Measurements from ENCODE around the gene CACNG4. TPM values are rescaled to one million over a fixed set of nuclear protein-coding genes. Genes with fewer than 3 reads are reported as not detected.
A peak's percentile ranks its signal among the peaks of the same experiment; 100 is the strongest.

CACNG4 gene
- total and polyA plus RNA-seq, 2 of the 4 experiments (the other 2 are of a cell fraction), result under 0.01 to 0.53 TPM

DNA sequence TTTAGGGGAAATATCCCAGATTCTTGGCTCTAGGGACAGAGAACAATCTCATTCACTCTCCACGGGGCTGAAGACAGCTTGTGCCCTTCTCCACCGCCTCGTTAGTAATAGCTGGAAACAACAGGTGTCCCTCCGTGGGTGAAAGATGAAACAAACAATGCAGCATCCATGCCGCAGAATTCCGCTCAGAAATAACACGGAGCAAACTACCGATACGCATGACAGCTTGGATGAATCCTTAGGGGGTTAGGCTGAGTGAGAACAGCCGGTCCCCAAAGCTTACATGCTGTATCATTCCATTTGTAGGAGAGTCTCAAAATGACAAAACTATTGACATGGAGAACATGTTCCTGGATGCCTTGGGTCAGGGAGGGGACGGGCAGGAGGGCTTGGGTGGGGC lies 50.5 kb downstream of the CACNG4 start:
- no peak for TF ChIP-seq POLR2A (IDR thresholded peaks at IDR 0.05; ENCODE audit: low read depth, low read length)
- TF ChIP-seq MAFK (IDR thresholded peaks at IDR 0.05; ENCODE audit: low read depth, low read length), result no peak
- TF ChIP-seq MXI1 (IDR thresholded peaks at IDR 0.05; ENCODE audit: borderline replicate concordance, low read depth, low read length), result no peak
- no peak for TF ChIP-seq BHLHE40 (IDR thresholded peaks at IDR 0.05; ENCODE audit: low read depth, low read length)
- TF ChIP-seq RAD21 (IDR thresholded peaks at IDR 0.05; ENCODE audit: low read length), result no peak
- Histone ChIP-seq H3K4me1 (ENCODE audit: control insufficient read depth, insufficient read depth, low read length) (no peaks in the 10 kb centered on the region), H3K36me3 (ENCODE audit: control insufficient read depth, insufficient read depth, low read length) (no peaks in the 10 kb centered on the region), H3K27ac (ENCODE audit: insufficient read depth, low read length) (no peak overlapping the region), H4K91ac (ENCODE audit: insufficient read depth, low read depth, low read length) (no peak overlapping the region), H2BK20ac (ENCODE audit: low read depth, low read length) (no peak overlapping the region), H3K9me1 (ENCODE audit: insufficient read depth, low read length) (no peaks in the 10 kb centered on the region), H3K4ac (ENCODE audit: low read depth, low read length) (no peak overlapping the region), H3K18ac (ENCODE audit: low read depth, low read length) (no peak overlapping the region), H3K4me3 (ENCODE audit: insufficient read depth, low read depth, low read length) (no peak overlapping the region), H2BK120ac (ENCODE audit: low read depth, low read length) (no peak overlapping the region), H4K20me1 (ENCODE audit: insufficient read depth, low read length) (no peaks in the 10 kb centered on the region), H2AK5ac (ENCODE audit: low read depth, low read length) (no peak overlapping the region), H2AFZ (replicated peaks; ENCODE audit: low read length, poor library complexity) (no peak overlapping the region), H3K79me1 (ENCODE audit: low read depth in 1 of 2, low read length in 2 of 2) (no peaks in the 10 kb centered on the region), H3K14ac (replicated peaks; ENCODE audit: low read depth, low read length) (no peak overlapping the region), H3K56ac (ENCODE audit: extremely low read depth, insufficient read depth, low read length) (no peak overlapping the region), H2BK5ac (ENCODE audit: low read depth, low read length, poor library complexity, severe bottlenecking) (no peak overlapping the region), H2BK15ac (ENCODE audit: low read depth, low read length) (no peak overlapping the region), H2AK9ac (replicated peaks; ENCODE audit: low read depth, low read length, poor library complexity) (peak overlapping the region; percentile 9), H3K9ac (ENCODE audit: low read depth, low read length) (no peak overlapping the region), H3K4me2 (ENCODE audit: low read depth, low read length) (no peak overlapping the region), H3K27me3 (ENCODE audit: control insufficient read depth, insufficient read depth, low read length) (peaks cover 46% of the 10 kb centered on the region), H4K5ac (ENCODE audit: low read depth, low read length) (no peak overlapping the region), H4K8ac (ENCODE audit: low read depth in 2 of 2, low read length in 2 of 2) (no peak overlapping the region), H3K23ac (ENCODE audit: low read depth, low read length) (no peak overlapping the region), H3K9me3 (ENCODE audit: control insufficient read depth, insufficient read depth, low read length) (no peaks in the 10 kb centered on the region)
- CTCF ChIA-PET, result interaction anchor here (0.9 kb wide), 1 partner anchor 11 kb away, joined by 3 read pairs; no protein-coding TSS in a partner anchor
- ATAC-seq (ENCODE audit: low read depth), result no peak
- no peak for DNase-seq
- dilution Hi-C loops (cut with HindIII; ENCODE audit: low sequenced_read_pairs, unreplicated experiment), result no loop called here
- in situ Hi-C loops (cut with MboI; ENCODE audit: low sequenced_read_pairs), result no loop called here
- POLR2A ChIA-PET (ENCODE audit: unreplicated experiment), result no interaction called here
- whole genome bisulfite sequencing, 2 experiments (ENCODE audit: extremely low coverage in 2 of 2, insufficient read length in 1 of 2), result no CpG with 5 or more reads among the region's 11 CpGs
- intact Hi-C loops (cut with micrococcal nuclease), result no loop called here
- BruUV-seq (replicated peaks), result no TSS peak

All from IMR-90 (cell line).